H1 (cell line): Measurements from ENCODE around the gene CAMKMT. TPM values are rescaled to one million over a fixed set of nuclear protein-coding genes. Genes with fewer than 3 reads are reported as not detected.

Experiments used
- CTCF ChIA-PET: fragments of 300-600 bp; sonication (Branson Sonifier 250); formaldehyde crosslinking; loops from one replicate; lab custom pipeline; 2021; ENCODE audit not compliant: partially characterized antibody; lab: Charles Lee
- POLR2A ChIA-PET: fragments of 300-600 bp; sonication (Branson Sonifier 250); formaldehyde crosslinking; loops from one replicate; lab custom pipeline; 2021; ENCODE audit warnings: inconsistent platforms; ENCODE audit not compliant: partially characterized antibody; lab: Charles Lee
- DNase-seq, 2 experiments: peaks; one replicate each; pipeline versions ENCODE4 v3.0.0 to v3.0.0-alpha.2; 2010 to 2022; ENCODE audit warnings: low spot score in 2 of 2, low read depth in 1 of 2, mixed read lengths in 1 of 2
- FAIRE-seq: peaks from 2 replicates; lab custom pipeline; 2011; peaks lifted over from hg19 to GRCh38; lab: Jason Lieb, UNC
- H2AFZ ChIP-seq: 2 replicates; pipeline ENCODE4 v1.8.1; 2012; ENCODE audit warnings: low read length, inconsistent platforms
- H2AK5ac ChIP-seq: 2 replicates; pipeline ENCODE4 v1.6.1; 2013; ENCODE audit warnings: low read depth, low read length
- H2BK120ac ChIP-seq: replicated peaks from 2 replicates; pipeline ENCODE3; 2013; ENCODE audit warnings: low read depth, low read length, inconsistent platforms
- H2BK12ac ChIP-seq: 2 replicates; pipeline ENCODE4 v1.6.1; 2013; ENCODE audit warnings: low read depth, low read length
- H2BK15ac ChIP-seq: 2 replicates; pipeline ENCODE4 v1.6.1; 2013; ENCODE audit warnings: low read length
- H2BK20ac ChIP-seq: 2 replicates; pipeline ENCODE4 v1.6.1; 2013; ENCODE audit warnings: low read length
- H2BK5ac ChIP-seq: 2 replicates; pipeline ENCODE4 v1.6.1; 2013; ENCODE audit warnings: low read depth, low read length
- H3K14ac ChIP-seq: 2 replicates; pipeline ENCODE4 v1.6.1; 2013; ENCODE audit warnings: inconsistent platforms; ENCODE audit not compliant: insufficient read length
- H3K18ac ChIP-seq: 2 replicates; pipeline ENCODE4 v1.6.1; 2013; ENCODE audit warnings: low read length; ENCODE audit errors: extremely low read depth
- H3K23ac ChIP-seq: 2 replicates; pipeline ENCODE4 v1.6.1; 2013; ENCODE audit warnings: inconsistent platforms; ENCODE audit not compliant: insufficient read length
- H3K23me2 ChIP-seq: 2 replicates; pipeline ENCODE4 v1.6.1; 2013; ENCODE audit warnings: low read depth, low read length
- H3K27ac ChIP-seq: 2 replicates; pipeline ENCODE4 v1.6.1; 2011; ENCODE audit warnings: low read depth, low read length, inconsistent platforms
- H3K27me3 ChIP-seq, 4 experiments: replicated peaks in 1 of 4; 1 replicate in 1 of 4; 2 replicates in 3 of 4; pipeline versions ENCODE4 v1.6.1 to v1.8.1; 2011 to 2013; ENCODE audit warnings: low read length in 3 of 4, mild to moderate bottlenecking in 3 of 4, inconsistent platforms in 2 of 4, mixed read lengths in 2 of 4, moderate library complexity in 1 of 4; ENCODE audit not compliant: control insufficient read depth in 3 of 4, insufficient read depth in 3 of 4; ENCODE audit errors: extremely low read depth in 1 of 4
- H3K36me3 ChIP-seq, 4 experiments: 2 replicates each; pipeline versions ENCODE4 v1.6.1 to v1.8.1; 2011 to 2013; ENCODE audit warnings: mild to moderate bottlenecking in 4 of 4, low read length in 3 of 4, moderate library complexity in 2 of 4, control low read depth in 1 of 4, inconsistent platforms in 1 of 4; ENCODE audit not compliant: insufficient read depth in 4 of 4, control insufficient read depth in 2 of 4
- H3K4ac ChIP-seq: replicated peaks from 2 replicates; pipeline ENCODE3; 2013; ENCODE audit warnings: low read length, low read depth, mixed read lengths, inconsistent platforms; ENCODE audit not compliant: insufficient read length
- H3K4me1 ChIP-seq, 4 experiments: replicated peaks in 1 of 4; 1 replicate in 1 of 4; 2 replicates in 3 of 4; pipeline versions ENCODE4 v1.6.1 to v1.8.1; 2011 to 2013; ENCODE audit warnings: low read length in 3 of 4, inconsistent platforms in 2 of 4, mixed read lengths in 1 of 4; ENCODE audit not compliant: insufficient read depth in 4 of 4, control insufficient read depth in 3 of 4
- H3K4me2 ChIP-seq, 2 experiments: 2 replicates each; pipeline versions ENCODE4 v1.6.1 to v1.8.1; 2011 to 2013; ENCODE audit warnings: low read depth in 2 of 2, low read length in 2 of 2, control low read depth in 1 of 2, inconsistent platforms in 1 of 2, mild to moderate bottlenecking in 1 of 2; ENCODE audit not compliant: insufficient read depth in 1 of 2
- H3K4me3 ChIP-seq, 4 experiments: fragments of 200-600, 300-600 bp in 1 of 4; sonication (generic), shearing (Covaris generic), sonication (Bioruptor Twin) in 1 of 4; 2 replicates each; pipeline versions ENCODE4 v1.5.1 to v1.8.1; 2011 to 2016; ENCODE audit warnings: low read length in 4 of 4, low read depth in 3 of 4, control low read depth in 2 of 4, inconsistent platforms in 2 of 4, mild to moderate bottlenecking in 2 of 4, mixed read lengths in 1 of 4, moderate library complexity in 1 of 4; ENCODE audit not compliant: insufficient read depth in 2 of 4; ENCODE audit errors: extremely low read depth in 1 of 4
- H3K56ac ChIP-seq: replicated peaks from 2 replicates; pipeline ENCODE3; 2013; ENCODE audit warnings: low read depth, mild to moderate bottlenecking, mixed read lengths, low read length, inconsistent platforms; ENCODE audit not compliant: insufficient read length
- H3K79me1 ChIP-seq: 2 replicates; pipeline ENCODE4 v1.6.1; 2013; ENCODE audit warnings: low read depth, low read length, control low read depth
- H3K79me2 ChIP-seq, 2 experiments: 2 replicates each; pipeline versions ENCODE4 v1.6.1 to v1.8.1; 2012 to 2013; ENCODE audit warnings: low read length in 2 of 2, mild to moderate bottlenecking in 2 of 2, inconsistent platforms in 1 of 2; ENCODE audit not compliant: insufficient read depth in 2 of 2, control insufficient read depth in 1 of 2
- H3K9ac ChIP-seq, 4 experiments: replicated peaks in 1 of 4; 1 replicate in 1 of 4; 2 replicates in 3 of 4; pipeline versions ENCODE4 v1.6.1 to v1.8.1; 2011 to 2013; ENCODE audit warnings: low read depth in 3 of 4, low read length in 3 of 4, control low read depth in 2 of 4, mild to moderate bottlenecking in 2 of 4, moderate library complexity in 2 of 4, inconsistent platforms in 1 of 4; ENCODE audit errors: extremely low read depth in 1 of 4
- H3K9me3 ChIP-seq, 2 experiments: 2 replicates each; pipeline versions ENCODE4 v1.6.1 to v1.8.1; 2012 to 2013; ENCODE audit warnings: mild to moderate bottlenecking in 2 of 2, moderate library complexity in 2 of 2, control low read depth in 1 of 2, inconsistent platforms in 1 of 2, low read depth in 1 of 2, low read length in 1 of 2, mixed read lengths in 1 of 2; ENCODE audit not compliant: insufficient read depth in 2 of 2
- H4K20me1 ChIP-seq, 2 experiments: replicated peaks in 1 of 2; 2 replicates each; pipeline versions ENCODE3 to v1.8.1; 2011 to 2013; ENCODE audit warnings: inconsistent platforms in 2 of 2, low read length in 2 of 2, mild to moderate bottlenecking in 1 of 2; ENCODE audit not compliant: insufficient read depth in 2 of 2, control insufficient read depth in 1 of 2
- H4K5ac ChIP-seq: 2 replicates; pipeline ENCODE4 v1.6.1; 2013; ENCODE audit warnings: low read length, low read depth, mixed read lengths, inconsistent platforms; ENCODE audit not compliant: insufficient read length
- H4K8ac ChIP-seq: 2 replicates; pipeline ENCODE4 v1.8.0; 2013; ENCODE audit warnings: mild to moderate bottlenecking, moderate library complexity, low read length, inconsistent platforms; ENCODE audit not compliant: insufficient read depth; ENCODE audit errors: extremely low read depth
- H4K91ac ChIP-seq: replicated peaks from 2 replicates; pipeline ENCODE3; 2013; ENCODE audit warnings: low read length, mixed read lengths, inconsistent platforms; ENCODE audit not compliant: insufficient read length
- BCL11A ChIP-seq, 2 experiments: IDR thresholded peaks; one replicate each; pipeline ENCODE4 v1.6.1; 2011; ENCODE audit warnings: low read depth in 2 of 2, low read length in 2 of 2, mild to moderate bottlenecking in 2 of 2
- BRCA1 ChIP-seq: IDR thresholded peaks from 2 replicates; pipeline ENCODE4 v1.6.1; 2012; ENCODE audit warnings: low read depth, low read length, improper control_type of control experiment
- CBX5 ChIP-seq: fragments of 300-800, 300-1000 bp; sonication (generic); IDR thresholded peaks from 2 replicates; pipeline ENCODE4 v1.7.1; 2016; ENCODE audit warnings: antibody characterized with exemption, low read length, low read depth
- E2F6 ChIP-seq: IDR thresholded peaks from 2 replicates; pipeline ENCODE4 v1.6.1; 2012; ENCODE audit warnings: inconsistent platforms
- EGR1 ChIP-seq: IDR thresholded peaks from 2 replicates; pipeline ENCODE4 v1.6.1; 2011; ENCODE audit warnings: low read depth, low read length, borderline replicate concordance
- FOSL1 ChIP-seq: IDR thresholded peaks from 2 replicates; pipeline ENCODE4 v1.6.1; 2011; ENCODE audit warnings: mild to moderate bottlenecking, low read depth, low read length, moderate library complexity; ENCODE audit not compliant: insufficient read depth
- NRF1 ChIP-seq: IDR thresholded peaks from 2 replicates; pipeline ENCODE4 v1.6.1; 2011; ENCODE audit warnings: mild to moderate bottlenecking, low read depth, low read length, improper control_type of control experiment
- SIN3A ChIP-seq, 2 experiments: IDR thresholded peaks in 1 of 2; conservative IDR thresholded peaks in 1 of 2; 2 replicates each; pipeline ENCODE4 v1.6.1; 2011 to 2012; ENCODE audit warnings: low read length in 2 of 2, improper control_type of control experiment in 1 of 2, low read depth in 1 of 2, mild to moderate bottlenecking in 1 of 2
- WGBS, 2 experiments: shearing (Covaris generic) in 1 of 2; methylation state at CpG; one replicate each; pipeline versions ENCODE4 v1.1.6 to v1.1.7; 2013 to 2015; ENCODE audit warnings: low lambda C conversion rate in 2 of 2, mixed read lengths in 2 of 2, inconsistent platforms in 1 of 2, low coverage in 1 of 2, missing lambda C conversion rate in 1 of 2; ENCODE audit not compliant: insufficient replicate concordance in 2 of 2, insufficient coverage in 1 of 2, insufficient read length in 1 of 2; ENCODE audit errors: extremely low coverage in 1 of 2, missing lambda C conversion rate in 1 of 2; 5-methylcytosine and 5-hydroxymethylcytosine counted together
- polyA plus RNA-seq, 7 experiments: library from polyadenylated mRNA; depleted of rRNA in 3 of 7; stranded (reverse) in 5 of 7; unstranded in 2 of 7; fragments of >200 nt in 5 of 7; fragments of 200-250 nt in 2 of 7; gene quantifications; 1 replicate in 5 of 7; 2 replicates in 1 of 7; 4 replicates in 1 of 7; pipeline versions ENCODE4 v1.2.1 to v1.2.3, GENCODE V29; 2011 to 2013; ENCODE audit warnings: missing spikeins in 2 of 7, mixed read lengths in 2 of 7
- total RNA-seq: library from RNA; stranded (reverse); fragmentation: NEBNext Ultra II Directional; extraction: Animal tissue kit (Norgen Biotek cat#: 25700); gene quantifications from 2 replicates; pipeline ENCODE4 v1.2.1, GENCODE V29; 2021

The CAMKMT gene
- total and polyA plus RNA-seq, 2 of the 8 experiments (the other 6 are each of a cell fraction or from before 2014, with no cell fraction given) = 14.7 to 22.4 TPM

- Histone ChIP-seq H2BK120ac (no peak overlapping the region), H2AK5ac (0 out of 2 replicates have a peak overlapping the region, but pooled peaks have one; percentile 59), H2BK12ac (no peak overlapping the region), H2BK5ac (no peak overlapping the region), H3K18ac (peak overlapping the region; percentile 44; the same call in 1 of the 2 replicates), H3K79me1 (no peaks in the 10 kb centered on the region), H3K4me1 (peaks cover 0 to 6% (median 5%) of the 10 kb centered on the region in 4 experiments; a peak in 3 of 7 replicates), H3K4me2 (no peak overlapping the region), H4K8ac (no peak overlapping the region), H3K79me2 (peaks cover 0 to 3% of the 10 kb centered on the region in 2 experiments; a peak in 2 of 4 replicates), H3K56ac (no peak overlapping the region), H3K36me3 (no peaks in the 10 kb centered on the region), H2BK20ac (no peak overlapping the region), H3K27ac (no peak overlapping the region), H2BK15ac (no peak overlapping the region), H2AFZ (no peak overlapping the region), H4K91ac (no peak overlapping the region), H3K9me3 (no peaks in the 10 kb centered on the region), H3K4ac (no peak overlapping the region), H3K14ac (no peak overlapping the region), H4K5ac (no peak overlapping the region), H3K27me3 (no peaks in the 10 kb centered on the region), H3K4me3 (no peak overlapping the region), H3K9ac (no peak overlapping the region), H3K23me2 (no peaks in the 10 kb centered on the region), H3K23ac (no peak overlapping the region), H4K20me1 (no peaks in the 10 kb centered on the region)
- DNase-seq (no peak), FAIRE-seq (no peak)
- POLR2A ChIA-PET = interaction anchor here (0.5 kb wide), 1 partner anchor 58 kb away, joined by 3 read pairs; no protein-coding TSS in a partner anchor
- CTCF ChIA-PET = interaction anchor here (1.3 to 12.4 kb wide), 2 partner anchors 80 to 317 kb away, joined by 3 to 103 read pairs; no protein-coding TSS in a partner anchor
- TF ChIP-seq EGR1 (no peak), CBX5 (no peak), FOSL1 (no peak), E2F6 (no peak), BCL11A (IDR thresholded peaks at IDR 0.05; ENCODE audit: low read depth in 2 of 2, low read length in 2 of 2) (no peak), BRCA1 (no peak), NRF1 (no peak), SIN3A (conservative IDR thresholded peaks at IDR 0.05 in 1 of 2, IDR thresholded peaks at IDR 0.05 in 1 of 2; ENCODE audit: low read depth in 1 of 2, low read length in 2 of 2) (no peak)
- TF ChIP-seq, all 59 proteins: peak for 0
- 58% methylated on average over 7 of the region's 7 CpGs; no CpG with 5 or more reads in 1 of the 2 experiments for whole genome bisulfite sequencing, 2 experiments
Observed at GRCh38 chr2:44397447-44398175, 35.9 kb downstream of the CAMKMT start.
